GM18526 (cell line): ENCODE results near the gene C6orf132.

Experiments
- POLR2A ChIP-seq: IDR thresholded peaks from 3 replicates; pipeline ENCODE4 v1.6.1; 2011; ENCODE audit not compliant: insufficient read length; ENCODE audit errors: extremely low read depth

C6orf132 gene

DNA sequence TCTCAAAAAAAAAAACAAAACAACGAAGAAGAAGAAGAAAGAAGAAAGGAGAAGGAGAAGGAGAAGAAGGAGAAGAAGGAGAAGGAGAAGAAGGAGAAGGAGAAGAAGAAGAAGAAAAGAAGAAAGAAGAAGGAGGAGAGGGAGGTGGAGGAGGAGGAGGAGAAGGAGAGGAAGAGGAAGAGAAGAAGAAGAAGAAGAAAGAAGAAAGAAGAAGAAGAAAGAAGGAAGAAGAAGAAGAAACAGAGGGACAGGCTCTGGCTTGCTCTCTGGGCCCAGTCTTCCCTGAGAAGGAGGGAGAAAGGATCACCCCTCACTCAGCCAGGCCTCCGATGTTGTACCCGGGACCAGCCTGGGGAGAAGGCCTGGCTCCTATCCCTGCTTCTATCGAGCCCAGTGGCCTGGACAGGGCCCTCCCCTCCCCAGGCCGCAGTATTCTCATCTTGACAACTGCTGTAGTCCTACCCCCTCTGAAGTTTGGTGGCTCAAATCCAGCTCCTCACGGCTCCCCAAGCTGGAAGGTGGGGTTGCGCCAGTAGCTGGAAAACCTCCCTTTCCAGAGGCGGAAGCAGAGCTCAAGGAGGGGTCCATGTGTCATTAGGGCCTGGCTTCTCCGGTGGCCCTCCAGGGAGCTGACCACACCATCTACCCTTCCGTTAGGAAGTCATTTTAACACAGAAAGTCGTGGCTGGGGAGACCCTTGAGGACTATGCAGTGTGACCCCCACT, 18.9 kb downstream of the C6orf132 start:
- TF ChIP-seq POLR2A, result no peak

DNA sequence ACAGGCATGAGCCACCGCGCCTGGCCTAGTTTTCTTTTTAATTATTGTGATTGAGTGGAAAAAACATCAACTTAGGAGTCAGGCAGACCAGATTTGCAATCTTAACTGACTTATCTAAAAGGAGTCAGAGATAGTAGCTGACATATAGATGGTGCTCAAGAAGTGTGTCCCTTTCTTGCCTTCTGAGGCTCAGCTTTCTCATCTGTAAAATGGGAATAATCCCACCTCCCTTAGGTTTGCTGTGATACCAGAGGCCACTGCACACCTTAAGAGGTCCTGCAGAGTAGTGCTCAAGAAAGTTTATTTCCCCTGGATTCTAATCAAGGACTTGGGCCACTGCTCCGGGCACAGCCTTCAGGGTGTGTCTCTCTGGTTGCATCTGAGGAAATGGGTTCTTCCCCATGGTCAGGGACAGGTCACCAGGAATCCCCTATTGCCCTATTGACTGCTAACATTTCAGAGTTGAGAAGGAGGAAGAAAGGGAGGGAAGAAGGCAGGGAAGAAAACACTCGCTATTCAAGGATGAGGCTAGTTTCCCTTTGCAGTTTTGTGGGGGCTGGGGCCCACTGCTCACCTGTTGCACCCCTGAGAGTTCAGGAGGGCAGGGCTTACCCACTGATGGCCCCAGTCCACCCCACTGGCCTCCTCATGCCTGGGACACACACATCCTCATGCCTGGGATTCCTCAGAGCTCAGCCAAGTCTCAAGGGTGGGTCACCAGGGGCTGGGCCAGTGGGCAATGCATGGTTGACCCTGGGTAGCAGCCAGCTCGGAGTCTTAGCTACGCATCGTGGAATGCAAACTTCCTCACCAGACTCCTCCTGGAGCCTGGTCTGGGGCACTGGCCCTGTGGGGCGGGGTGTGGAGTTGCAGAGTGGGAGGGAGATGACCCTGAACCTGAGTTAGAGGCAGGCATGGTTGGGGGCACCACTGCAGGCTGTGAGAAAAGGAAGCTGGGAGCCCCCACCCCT, 21.2 kb downstream of the C6orf132 start:
- TF ChIP-seq POLR2A, result no peak

DNA sequence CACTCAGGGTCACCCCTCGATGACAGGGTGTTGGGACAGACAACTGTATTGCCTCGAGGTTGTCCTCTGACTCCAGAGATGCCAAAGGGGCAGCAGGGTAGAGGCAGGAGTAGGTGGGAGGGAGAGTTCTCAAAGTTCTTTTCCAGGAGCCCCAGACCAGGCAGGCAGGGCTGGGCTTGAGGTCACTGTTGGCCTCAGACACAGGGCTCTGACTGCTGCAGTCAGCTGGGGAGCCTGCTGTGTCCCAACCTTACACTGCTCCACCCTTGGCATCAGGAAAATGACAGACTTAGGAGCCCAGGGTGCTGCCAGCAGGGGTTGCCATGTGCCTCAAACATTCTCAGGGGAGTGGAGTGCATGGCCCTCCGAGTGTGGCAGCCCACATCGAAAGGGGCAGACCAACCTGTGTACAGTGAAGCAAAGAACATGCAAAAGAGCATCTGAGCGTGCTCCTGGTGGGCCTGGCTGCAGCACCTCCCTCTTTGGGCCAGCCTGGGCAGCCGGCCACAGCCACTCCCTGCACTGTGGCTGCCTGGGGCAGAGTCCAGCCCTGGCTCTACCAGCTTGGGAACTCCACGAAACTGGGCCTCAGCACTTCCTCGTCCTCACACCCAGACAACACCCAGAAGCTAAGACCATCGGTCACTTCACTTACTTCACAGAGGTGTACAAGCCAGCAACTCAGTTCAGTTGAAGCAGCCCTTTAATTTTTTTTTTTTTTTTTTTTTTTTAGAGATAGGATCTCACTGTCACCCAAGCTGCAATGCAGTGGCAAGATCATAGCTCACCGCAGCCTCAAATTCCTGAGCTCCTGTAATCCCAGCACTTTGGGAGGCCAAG, 24.0 kb downstream of the C6orf132 start:
- TF ChIP-seq POLR2A, result no peak

DNA sequence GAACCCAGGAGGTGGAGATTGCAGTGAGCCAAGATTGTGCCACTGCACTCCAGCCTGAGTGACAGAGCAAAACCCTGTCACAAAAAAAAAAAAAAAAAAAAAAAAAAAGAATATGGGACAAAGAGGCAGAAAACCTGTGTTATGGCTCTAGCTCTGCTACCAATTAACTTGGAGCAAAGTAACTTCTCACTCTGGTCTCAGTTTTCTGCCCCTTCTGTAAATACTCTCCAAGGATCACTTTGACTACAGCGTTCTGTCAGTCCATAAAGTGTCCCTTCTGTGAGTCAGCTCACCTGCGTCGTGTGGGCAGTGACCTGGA, 24.6 kb downstream of the C6orf132 start:
- TF ChIP-seq POLR2A, result no peak

DNA sequence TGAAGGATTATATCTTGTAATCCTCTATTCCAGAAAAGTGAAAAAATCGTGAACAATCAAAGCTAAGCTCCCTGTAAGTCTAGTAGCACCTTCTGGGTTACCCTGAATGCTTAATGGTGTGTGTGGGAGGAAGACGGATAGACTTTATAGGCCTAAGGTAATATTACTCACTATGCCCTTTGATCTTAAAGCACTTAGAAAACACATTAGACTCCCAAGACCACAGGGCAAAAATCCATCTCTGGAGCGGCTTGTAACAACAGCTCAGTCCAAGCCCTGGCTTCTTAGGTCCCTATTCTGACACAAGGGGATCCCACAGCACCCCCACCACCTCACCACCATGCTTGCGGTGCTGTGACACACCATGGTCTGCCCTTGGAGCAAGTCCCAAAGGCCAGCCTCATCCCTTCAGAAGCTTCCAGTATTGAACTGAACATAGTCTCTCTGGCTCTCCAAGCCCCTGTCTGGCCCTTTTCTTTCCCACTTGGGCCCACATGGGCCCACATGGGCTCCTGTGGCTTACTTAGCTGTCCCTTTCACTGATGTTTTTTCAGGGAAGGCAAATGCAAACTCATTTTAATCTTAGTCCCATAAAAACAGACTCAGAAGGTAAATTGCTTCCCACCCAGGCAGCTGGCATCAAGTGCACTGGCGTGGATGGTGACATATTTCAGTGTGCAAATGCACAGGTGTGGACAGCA, 28.3 kb downstream of the C6orf132 start:
- no peak for TF ChIP-seq POLR2A

DNA sequence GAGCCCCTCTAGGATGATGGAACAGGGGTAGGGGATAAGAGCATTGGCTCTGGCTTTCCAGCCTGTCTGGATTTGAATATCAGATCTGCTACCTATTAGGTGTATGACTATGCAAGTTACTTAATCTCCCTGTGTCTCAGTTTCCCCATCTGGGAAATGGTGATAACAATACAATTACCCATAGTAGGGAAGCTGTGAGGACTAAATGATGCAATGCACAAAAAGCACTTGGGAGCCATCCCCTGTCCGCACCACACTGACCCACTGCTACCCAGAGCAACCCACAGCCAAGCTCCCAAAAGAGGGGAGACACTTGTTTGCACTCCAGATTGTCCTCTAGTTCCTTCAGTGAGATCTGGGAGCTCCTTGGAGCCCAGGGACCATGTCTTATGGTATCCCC, 30.1 kb downstream of the C6orf132 start:
- no peak for TF ChIP-seq POLR2A

DNA sequence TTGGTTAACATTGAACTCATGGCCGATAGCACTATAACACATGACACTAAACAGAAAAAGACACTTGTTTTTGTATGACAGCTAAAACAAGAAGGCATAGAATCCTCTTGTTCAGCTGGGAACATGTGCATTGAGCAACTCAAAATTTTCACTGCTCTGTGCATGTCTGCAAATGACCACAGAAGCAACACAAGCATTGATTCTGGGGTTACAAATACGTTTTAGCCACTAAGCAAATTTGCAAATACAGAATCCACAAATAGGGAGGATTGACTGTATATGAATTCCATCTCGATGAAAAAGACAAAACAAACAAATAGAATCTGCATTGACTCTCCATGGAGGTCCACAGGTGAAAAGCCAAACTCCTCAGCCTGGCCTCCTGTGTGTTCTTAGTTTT, 31.7 kb downstream of the C6orf132 start:
- TF ChIP-seq POLR2A, result no peak

DNA sequence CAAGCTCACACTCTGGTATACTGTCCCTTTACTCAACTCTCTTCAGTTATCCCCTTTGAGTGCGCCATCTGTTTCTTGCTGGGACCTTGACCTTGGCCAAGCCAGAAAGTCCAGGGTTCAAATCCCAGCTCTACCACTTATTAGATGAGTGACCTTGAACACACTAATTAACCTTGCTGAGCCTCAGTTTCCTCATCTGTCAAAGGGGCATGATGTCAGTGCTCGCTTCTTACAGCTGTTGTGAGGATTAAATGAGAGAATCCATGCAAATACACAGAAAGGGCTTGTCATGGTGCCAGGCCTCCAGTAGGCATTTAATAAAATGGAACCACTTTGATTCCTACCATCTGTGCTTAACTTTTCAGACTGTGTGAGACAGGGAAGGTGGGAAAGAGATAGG, 34.3 kb downstream of the C6orf132 start:
- TF ChIP-seq POLR2A, result no peak

DNA sequence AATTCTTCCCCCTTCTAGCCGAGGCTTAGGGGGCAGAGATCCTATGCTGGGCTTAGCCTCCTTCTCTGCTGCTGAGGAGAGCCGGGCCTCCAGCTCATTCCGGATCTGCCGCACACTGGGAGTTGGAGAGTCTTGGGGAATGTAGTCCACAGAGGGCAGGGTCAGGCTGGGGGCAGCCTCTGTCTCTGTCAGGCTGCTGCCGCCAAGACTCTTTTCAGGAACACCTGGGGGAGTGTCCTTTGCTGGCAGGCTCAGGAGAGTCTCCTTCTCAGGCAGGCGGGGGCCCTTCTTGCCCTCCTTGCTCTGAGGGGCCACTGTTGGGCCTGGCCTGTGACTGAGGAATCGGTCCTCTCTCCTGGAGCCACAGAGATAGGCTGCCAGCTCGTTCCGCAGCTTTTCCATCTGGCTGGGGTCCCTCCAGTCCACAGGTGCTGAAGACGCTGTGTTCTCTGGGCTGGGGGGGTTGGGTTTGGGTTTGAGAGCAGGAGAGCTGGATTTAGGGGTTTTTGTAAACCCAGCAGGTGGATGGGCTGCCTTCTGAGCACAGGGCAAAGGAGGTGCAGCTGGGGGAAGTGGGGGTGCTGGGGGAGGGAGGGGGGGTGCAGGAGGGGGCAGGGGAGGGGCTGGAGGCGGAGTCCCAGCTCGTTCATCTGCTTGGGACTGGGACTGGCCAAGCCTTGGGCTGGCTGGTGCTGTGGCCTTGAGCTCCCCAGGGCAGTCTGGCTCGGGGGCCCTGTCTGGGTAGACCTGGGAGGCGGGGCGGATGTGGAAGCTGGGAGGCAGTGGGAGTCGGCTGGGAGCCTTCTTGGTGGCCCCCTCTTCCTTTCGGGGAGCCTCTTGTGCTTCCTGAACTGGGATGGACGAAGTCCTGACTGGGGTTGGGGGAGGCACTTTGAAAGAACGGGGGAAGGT, 36.1 kb downstream of the C6orf132 start:
- TF ChIP-seq POLR2A, result no peak

DNA sequence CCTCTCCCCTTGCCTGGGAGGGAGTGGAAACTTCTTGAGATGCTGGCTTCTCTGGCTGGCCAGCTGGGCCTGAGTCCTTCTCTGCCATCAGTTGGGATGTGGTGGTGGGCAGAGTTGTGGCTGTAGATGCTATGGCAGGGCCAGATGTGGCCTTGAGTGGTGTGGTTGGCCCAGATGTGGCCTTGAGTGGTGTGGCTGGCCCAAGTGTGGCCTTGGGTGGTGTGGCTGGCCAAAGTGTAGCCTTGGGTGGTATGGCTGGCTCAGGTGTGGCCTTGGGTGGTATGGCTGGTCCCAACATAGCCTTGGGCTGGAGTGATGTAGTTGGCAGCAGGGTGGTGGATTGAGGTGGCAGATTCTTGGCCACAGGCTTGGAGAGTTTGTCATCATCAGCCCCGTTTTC, 36.7 kb downstream of the C6orf132 start:
- TF ChIP-seq POLR2A, result no peak

DNA sequence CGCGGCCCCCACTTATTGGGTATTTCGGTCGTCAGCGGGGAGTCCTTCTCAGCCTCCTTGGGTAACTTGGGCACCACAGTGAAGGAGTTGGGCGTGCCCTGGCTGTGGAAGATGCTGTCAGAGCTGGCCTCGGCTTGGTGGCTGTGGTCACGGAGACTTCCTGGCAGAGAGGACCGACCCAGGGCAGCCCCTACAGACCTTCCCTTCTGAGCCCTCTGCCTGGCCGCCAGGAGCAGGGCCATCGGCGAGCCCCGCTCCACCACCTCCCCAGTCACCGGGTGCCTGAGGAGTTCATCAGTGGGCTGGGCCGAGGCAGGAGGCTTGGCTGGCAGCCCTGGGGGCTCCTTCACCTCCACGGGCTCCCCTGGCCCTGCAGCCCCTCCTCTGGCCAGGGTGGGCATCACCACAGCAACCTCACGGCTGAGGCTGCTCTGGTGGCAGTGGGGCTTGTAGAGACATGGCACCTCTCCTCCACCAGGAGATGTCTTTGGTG, 37.2 kb downstream of the C6orf132 start:
- TF ChIP-seq POLR2A, result no peak

DNA sequence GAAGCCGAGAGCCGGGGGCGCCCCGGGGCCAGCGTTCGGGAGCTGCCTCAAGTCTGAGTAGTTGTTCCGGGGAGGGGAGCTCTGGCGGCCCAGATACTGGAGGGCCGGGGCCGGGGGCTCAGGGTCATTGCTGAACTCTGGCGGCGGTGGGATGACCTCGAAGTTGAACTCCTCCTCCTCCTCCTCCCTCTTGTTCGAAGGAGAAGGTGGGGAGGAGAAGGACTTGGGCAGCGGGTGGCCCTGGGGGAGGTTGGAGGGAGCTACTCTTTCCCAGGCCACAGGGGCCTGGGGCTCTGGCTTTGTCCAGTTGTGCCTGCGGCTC, 37.7 kb downstream of the C6orf132 start:
- TF ChIP-seq POLR2A, result no peak

DNA sequence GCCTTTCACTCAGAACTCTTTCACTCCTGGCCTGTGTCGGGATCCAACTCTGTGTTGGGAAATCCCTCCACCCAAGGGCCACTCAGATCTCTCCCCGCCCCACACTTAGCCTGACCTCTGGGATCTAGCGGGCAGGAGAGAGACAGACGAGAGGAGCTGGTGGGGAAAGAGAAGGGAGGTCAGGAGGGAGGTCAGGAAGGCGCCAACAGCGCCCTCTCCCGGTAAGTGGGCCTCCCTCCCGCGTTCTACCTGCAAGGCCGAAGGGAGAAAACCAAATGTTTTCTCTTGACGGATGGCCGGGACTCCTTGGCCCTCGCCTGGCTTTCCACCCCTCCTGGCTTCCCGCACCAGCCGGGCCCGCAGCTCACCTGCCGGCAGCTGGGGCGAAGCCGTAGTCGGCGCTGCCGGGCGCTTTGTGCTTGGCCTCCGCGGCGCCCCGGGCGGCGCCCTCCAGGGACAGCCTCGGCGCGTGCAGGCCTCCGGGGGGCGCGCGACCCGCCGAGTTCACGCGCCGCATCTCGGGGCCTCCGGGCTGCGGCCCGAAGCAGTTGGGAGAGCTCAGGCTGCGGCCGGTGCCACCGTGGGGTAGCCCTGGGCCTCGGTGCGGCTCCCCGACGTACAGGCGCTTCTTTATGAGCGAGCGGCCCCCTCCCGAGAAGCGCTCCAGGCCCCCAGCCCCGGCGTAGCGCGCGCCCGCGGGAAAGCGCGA, 38.2 kb downstream of the C6orf132 start:
- TF ChIP-seq POLR2A, result no peak

DNA sequence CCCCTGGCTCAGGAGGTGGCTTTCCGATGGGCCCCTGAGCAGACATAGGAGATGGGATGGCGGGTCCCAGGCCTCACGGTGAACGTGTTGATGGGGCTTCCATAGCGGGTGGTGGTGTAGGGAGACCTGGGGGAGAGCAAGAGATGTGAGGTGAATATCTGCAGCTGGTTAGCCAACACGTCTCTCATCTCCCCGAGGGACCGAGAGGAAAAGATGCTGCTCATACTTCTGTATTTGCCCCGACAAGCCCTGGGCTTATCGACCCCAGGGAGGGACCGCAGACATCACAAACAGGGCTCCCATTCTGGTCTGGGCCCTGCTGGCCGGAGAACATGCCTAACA, 38.7 kb downstream of the C6orf132 start:
- no peak for TF ChIP-seq POLR2A

DNA sequence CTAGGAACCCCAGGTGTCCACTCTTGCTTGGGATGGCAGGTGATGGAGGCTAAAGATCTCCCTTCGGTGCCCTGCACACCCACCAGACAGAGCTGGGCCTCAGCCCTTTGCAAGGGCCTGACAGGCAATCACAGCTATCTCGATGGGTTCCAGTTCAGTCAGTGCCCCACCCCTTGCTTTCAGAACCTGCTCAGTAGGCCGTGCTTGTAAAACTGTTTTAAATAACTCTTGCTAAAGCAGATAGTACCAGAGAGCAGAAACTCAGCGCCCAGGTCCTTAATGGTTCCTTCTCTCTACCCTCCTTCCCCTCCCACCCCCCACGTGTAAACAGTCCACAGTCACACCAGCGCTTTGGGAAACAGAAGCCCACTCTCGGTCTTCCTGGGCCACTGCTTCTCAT, 39.2 kb downstream of the C6orf132 start:
- TF ChIP-seq POLR2A, result no peak
